IPS DF 4.7 (cell line): Measurements from ENCODE around the gene C2orf74.
A peak's percentile ranks its signal among the peaks of the same experiment; 100 is the strongest.
"Not testable (repeated sequence)": the region's sequence is repeated elsewhere in the genome, so short reads cannot be mapped to it uniquely, and the experiment has no call there.

Experiments used
- DNase-seq: peaks from one replicate; pipeline ENCODE4 v3.0.0-alpha.2; 2013; ENCODE audit warnings: low spot score; ENCODE audit errors: extremely low read depth

Gene C2orf74

GRCh38 chr2:61161888-61162287 lies at the start of gene C2orf74:
Gene C2orf74, plus strand, starts transcription at chr2:61162188. Its CDS starts 327 bp downstream, at chr2:61162515.
- no peak for DNase-seq

- DNase-seq, result no peak
Measured at GRCh38 chr2:61114147-61114546, 47.8 kb upstream of the C2orf74 start.

GRCh38 chr2:61116302-61116701 lies 45.7 kb upstream of the C2orf74 start:
- no peak for DNase-seq

- DNase-seq, result no peak
Measured at GRCh38 chr2:61117534-61117933, 44.5 kb upstream of the C2orf74 start.

GRCh38 chr2:61125123-61125710 lies 36.8 kb upstream of the C2orf74 start:
- no peak for DNase-seq

GRCh38 chr2:61125798-61126197 lies 36.2 kb upstream of the C2orf74 start:
- DNase-seq, result no peak

GRCh38 chr2:61128122-61128521 lies 33.9 kb upstream of the C2orf74 start:
- DNase-seq, result not testable (repeated sequence)

GRCh38 chr2:61134141-61134540 lies 27.8 kb upstream of the C2orf74 start:
- no peak for DNase-seq

- DNase-seq, result no peak
Measured at GRCh38 chr2:61135510-61135909, 26.5 kb upstream of the C2orf74 start.

- no peak for DNase-seq
Measured at GRCh38 chr2:61138859-61139258, 23.1 kb upstream of the C2orf74 start.

- DNase-seq, result no peak
Measured at GRCh38 chr2:61141151-61141550, 20.8 kb upstream of the C2orf74 start.

GRCh38 chr2:61144697-61145268 lies 17.2 kb upstream of the C2orf74 start:
- DNase-seq, result peak; percentile 98

GRCh38 chr2:61145990-61146389 lies 16.0 kb upstream of the C2orf74 start:
- DNase-seq, result no peak

- not testable (repeated sequence) for DNase-seq
Measured at GRCh38 chr2:61148091-61148490, 13.9 kb upstream of the C2orf74 start.

- no peak for DNase-seq
Measured at GRCh38 chr2:61149074-61149473, 12.9 kb upstream of the C2orf74 start.

GRCh38 chr2:61151436-61151835 lies 10.6 kb upstream of the C2orf74 start:
- DNase-seq, result no peak

GRCh38 chr2:61157371-61158003 lies 4.5 kb upstream of the C2orf74 start:
- DNase-seq, result no peak

GRCh38 chr2:61158356-61158955 lies 3.5 kb upstream of the C2orf74 start:
- DNase-seq, result no peak

- DNase-seq, result no peak
Measured at GRCh38 chr2:61162721-61163120, 733 bp downstream of the C2orf74 start.

- not testable (repeated sequence) for DNase-seq
Measured at GRCh38 chr2:61165082-61165481, 3.1 kb downstream of the C2orf74 start.

- no peak for DNase-seq
Measured at GRCh38 chr2:61165946-61166345, 4.0 kb downstream of the C2orf74 start.

- no peak for DNase-seq
Measured at GRCh38 chr2:61167579-61167978, 5.6 kb downstream of the C2orf74 start.

- no peak for DNase-seq
Measured at GRCh38 chr2:61172671-61173070, 10.7 kb downstream of the C2orf74 start.
